ENCODE results near the gene INTS14.

DNA sequence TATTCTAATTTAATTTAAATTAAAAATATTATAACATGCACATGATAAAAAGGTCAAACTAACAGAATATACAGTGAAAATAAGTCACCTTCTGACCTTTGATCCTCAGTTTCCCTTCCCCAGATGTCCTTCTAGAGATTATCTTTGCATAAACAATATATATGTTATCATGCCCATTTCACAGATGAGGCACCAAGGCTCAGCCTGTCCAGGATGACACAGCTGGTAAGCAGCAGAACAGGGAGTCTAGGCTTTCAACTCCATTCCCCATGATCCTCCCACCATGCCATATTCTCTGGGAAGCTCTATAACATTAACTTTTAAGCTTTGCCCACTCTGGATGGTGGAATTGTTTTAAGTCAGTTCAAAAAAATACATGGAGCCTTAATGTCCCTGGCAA lies 12.2 kb upstream of the INTS14 start:
- TF ChIP-seq, protein P1, sequence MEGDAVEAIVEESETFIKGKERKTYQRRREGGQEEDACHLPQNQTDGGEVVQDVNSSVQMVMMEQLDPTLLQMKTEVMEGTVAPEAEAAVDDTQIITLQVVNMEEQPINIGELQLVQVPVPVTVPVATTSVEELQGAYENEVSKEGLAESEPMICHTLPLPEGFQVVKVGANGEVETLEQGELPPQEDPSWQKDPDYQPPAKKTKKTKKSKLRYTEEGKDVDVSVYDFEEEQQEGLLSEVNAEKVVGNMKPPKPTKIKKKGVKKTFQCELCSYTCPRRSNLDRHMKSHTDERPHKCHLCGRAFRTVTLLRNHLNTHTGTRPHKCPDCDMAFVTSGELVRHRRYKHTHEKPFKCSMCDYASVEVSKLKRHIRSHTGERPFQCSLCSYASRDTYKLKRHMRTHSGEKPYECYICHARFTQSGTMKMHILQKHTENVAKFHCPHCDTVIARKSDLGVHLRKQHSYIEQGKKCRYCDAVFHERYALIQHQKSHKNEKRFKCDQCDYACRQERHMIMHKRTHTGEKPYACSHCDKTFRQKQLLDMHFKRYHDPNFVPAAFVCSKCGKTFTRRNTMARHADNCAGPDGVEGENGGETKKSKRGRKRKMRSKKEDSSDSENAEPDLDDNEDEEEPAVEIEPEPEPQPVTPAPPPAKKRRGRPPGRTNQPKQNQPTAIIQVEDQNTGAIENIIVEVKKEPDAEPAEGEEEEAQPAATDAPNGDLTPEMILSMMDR (IDR thresholded peaks at IDR 0.05) = no peak
- TF ChIP-seq, protein P2, sequence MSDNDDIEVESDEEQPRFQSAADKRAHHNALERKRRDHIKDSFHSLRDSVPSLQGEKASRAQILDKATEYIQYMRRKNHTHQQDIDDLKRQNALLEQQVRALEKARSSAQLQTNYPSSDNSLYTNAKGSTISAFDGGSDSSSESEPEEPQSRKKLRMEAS (CRISPR knock-in tag; IDR thresholded peaks at IDR 0.05) = no peak
- no peak for TF ChIP-seq ELF4 (CRISPR knock-in tag; IDR thresholded peaks at IDR 0.05; ENCODE audit: low read depth)
- no peak for TF ChIP-seq CBFB (CRISPR knock-in tag; IDR thresholded peaks at IDR 0.05; ENCODE audit: low read depth)
- TF ChIP-seq JUN (CRISPR knock-in tag; IDR thresholded peaks at IDR 0.05) = no peak
- no peak for TF ChIP-seq ATF1 (CRISPR knock-in tag; IDR thresholded peaks at IDR 0.05)
- TF ChIP-seq, protein P3, sequence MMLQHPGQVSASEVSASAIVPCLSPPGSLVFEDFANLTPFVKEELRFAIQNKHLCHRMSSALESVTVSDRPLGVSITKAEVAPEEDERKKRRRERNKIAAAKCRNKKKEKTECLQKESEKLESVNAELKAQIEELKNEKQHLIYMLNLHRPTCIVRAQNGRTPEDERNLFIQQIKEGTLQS (CRISPR knock-in tag; conservative IDR thresholded peaks at IDR 0.05) = no peak
- TF ChIP-seq, protein P4, sequence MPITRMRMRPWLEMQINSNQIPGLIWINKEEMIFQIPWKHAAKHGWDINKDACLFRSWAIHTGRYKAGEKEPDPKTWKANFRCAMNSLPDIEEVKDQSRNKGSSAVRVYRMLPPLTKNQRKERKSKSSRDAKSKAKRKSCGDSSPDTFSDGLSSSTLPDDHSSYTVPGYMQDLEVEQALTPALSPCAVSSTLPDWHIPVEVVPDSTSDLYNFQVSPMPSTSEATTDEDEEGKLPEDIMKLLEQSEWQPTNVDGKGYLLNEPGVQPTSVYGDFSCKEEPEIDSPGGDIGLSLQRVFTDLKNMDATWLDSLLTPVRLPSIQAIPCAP (CRISPR knock-in tag; IDR thresholded peaks at IDR 0.05) = no peak
- TF ChIP-seq, protein P5, sequence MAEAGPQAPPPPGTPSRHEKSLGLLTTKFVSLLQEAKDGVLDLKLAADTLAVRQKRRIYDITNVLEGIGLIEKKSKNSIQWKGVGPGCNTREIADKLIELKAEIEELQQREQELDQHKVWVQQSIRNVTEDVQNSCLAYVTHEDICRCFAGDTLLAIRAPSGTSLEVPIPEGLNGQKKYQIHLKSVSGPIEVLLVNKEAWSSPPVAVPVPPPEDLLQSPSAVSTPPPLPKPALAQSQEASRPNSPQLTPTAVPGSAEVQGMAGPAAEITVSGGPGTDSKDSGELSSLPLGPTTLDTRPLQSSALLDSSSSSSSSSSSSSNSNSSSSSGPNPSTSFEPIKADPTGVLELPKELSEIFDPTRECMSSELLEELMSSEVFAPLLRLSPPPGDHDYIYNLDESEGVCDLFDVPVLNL (CRISPR knock-in tag; IDR thresholded peaks at IDR 0.05; ENCODE audit: borderline replicate concordance, low read depth) = no peak
- TF ChIP-seq GTF2I (CRISPR knock-in tag; conservative IDR thresholded peaks at IDR 0.05) = no peak
- TF ChIP-seq TCF7 (CRISPR knock-in tag; IDR thresholded peaks at IDR 0.05; ENCODE audit: low read depth) = no peak
- no peak for TF ChIP-seq ESRRA (CRISPR knock-in tag; IDR thresholded peaks at IDR 0.05; ENCODE audit: borderline replicate concordance)
